Activated CD4-positive, alpha-beta memory T cell treated with anti-CD3 and anti-CD28 coated beads for 36 hours (primary cell): ENCODE data around the gene AHRR. TPM values are rescaled to one million over a fixed set of nuclear protein-coding genes. Genes with fewer than 3 reads are reported as not detected.
"Not testable (repeated sequence)": the region's sequence is repeated elsewhere in the genome, so short reads cannot be mapped to it uniquely, and the experiment has no call there.

Source experiments
- CTCF ChIA-PET: fragments of 350-600 bp; sonication (Branson Sonifier 250); formaldehyde crosslinking; loops from one replicate; lab custom pipeline; 2021; ENCODE audit warnings: antibody characterized with exemption, inconsistent platforms; lab: Charles Lee
- POLR2A ChIA-PET: fragments of 350-600 bp; sonication (Branson Sonifier 250); formaldehyde crosslinking; loops from one replicate; lab custom pipeline; 2021; ENCODE audit warnings: antibody characterized with exemption; lab: Charles Lee
- DNase-seq: peaks from one replicate; pipeline ENCODE4 v3.0.0-alpha.2; 2020
- H3K27ac Mint-ChIP-seq: one replicate; pipeline ENCODE4 v1.8.0; 2021; ENCODE audit warnings: mixed read lengths
- H3K27me3 Mint-ChIP-seq: one replicate; pipeline ENCODE4 v1.8.0; 2021; ENCODE audit warnings: mixed read lengths
- H3K36me3 Mint-ChIP-seq: one replicate; pipeline ENCODE4 v1.8.0; 2021; ENCODE audit warnings: mixed read lengths
- H3K4me1 Mint-ChIP-seq: one replicate; pipeline ENCODE4 v1.8.0; 2021; ENCODE audit warnings: low read depth, mixed read lengths
- H3K4me3 Mint-ChIP-seq: one replicate; pipeline ENCODE4 v1.8.0; 2021; ENCODE audit warnings: mild to moderate bottlenecking, mixed read lengths
- H3K9me3 Mint-ChIP-seq: one replicate; pipeline ENCODE4 v1.8.0; 2021; ENCODE audit warnings: mixed read lengths
- intact Hi-C: fragments of 100-400 bp; cut with micrococcal nuclease; formaldehyde crosslinking; loops from one replicate; pipeline ENCODE4 v1.15.1; 2023
- total RNA-seq, 2 experiments: library from RNA; stranded (reverse); gene quantifications; one replicate each; pipeline ENCODE4 v1.2.3, GENCODE V29; 2021

The AHRR gene
- total RNA-seq, 2 experiments from 2014 or later = 16.7 to 16.8 TPM

GRCh38 chr5:485946-486491 is 164.5 kb downstream of the AHRR start:
- ChIA-PET POLR2A (no interaction called here), CTCF (no interaction called here)
- peak; percentile 42 for DNase-seq
- H3K27ac Mint-ChIP-seq = no peak overlapping the region
- H3K27me3 Mint-ChIP-seq = peaks cover 9% of the 10 kb centered on the region
- peaks cover 7% of the 10 kb centered on the region for H3K4me1 Mint-ChIP-seq
- intact Hi-C loops = no loop called here
- no peak overlapping the region for H3K4me3 Mint-ChIP-seq
- H3K9me3 Mint-ChIP-seq = no peaks in the 10 kb centered on the region
- no peaks in the 10 kb centered on the region for H3K36me3 Mint-ChIP-seq

GRCh38 chr5:486597-486996 is 165.1 kb downstream of the AHRR start:
- DNase-seq, H3K4me3 Mint-ChIP-seq, H3K9me3 Mint-ChIP-seq, H3K27me3 Mint-ChIP-seq, intact Hi-C loops, CTCF ChIA-PET, POLR2A ChIA-PET, H3K27ac Mint-ChIP-seq, H3K36me3 Mint-ChIP-seq, H3K4me1 Mint-ChIP-seq: not testable (repeated sequence)

Other genes with a start within 250 kb of the AHRR start
- not detected for gene PLEKHG4B, start 229.5 kb upstream of the AHRR start, total RNA-seq
- gene LRRC14B, start 130.2 kb upstream of the AHRR start, total RNA-seq = not detected
- 1 to 10 TPM; 4.3 to 5.0 TPM for gene CCDC127, start 103.6 kb upstream of the AHRR start, total RNA-seq
- 100 to 1,000 TPM; 142 to 143 TPM for gene SDHA, start 103.4 kb upstream of the AHRR start, total RNA-seq
- gene PDCD6, start 50.1 kb upstream of the AHRR start, total RNA-seq = 10 to 100 TPM; 81.6 to 83.8 TPM
- gene EXOC3, start 121.5 kb downstream of the AHRR start, total RNA-seq = 10 to 100 TPM; 49.9 to 54.5 TPM
- 1 to 10 TPM; 1.7 to 1.8 TPM for gene SLC9A3, start 202.7 kb downstream of the AHRR start, total RNA-seq